Fibroblast of the aortic adventitia (primary cell): ENCODE results near the gene IRF8. TPM values are rescaled to one million over a fixed set of nuclear protein-coding genes. Genes with fewer than 3 reads are reported as not detected.

Experiments
- DNase-seq: peaks from one replicate; pipeline ENCODE4 v3.0.0-alpha.2; 2010; ENCODE audit warnings: low read depth
- H3K4me3 ChIP-seq: 2 replicates; pipeline ENCODE4 v1.5.1; 2011; ENCODE audit warnings: low read depth, mild to moderate bottlenecking, control low read depth, low read length, moderate library complexity
- CTCF ChIP-seq: IDR thresholded peaks from 2 replicates; pipeline ENCODE4 v1.5.1; 2011; ENCODE audit warnings: mild to moderate bottlenecking, low read length, control low read depth, inconsistent platforms; ENCODE audit not compliant: insufficient read depth
- total RNA-seq: library from RNA; depleted of rRNA; stranded (reverse); fragments of >200 nt; gene quantifications from 2 replicates; pipeline ENCODE4 v1.2.3, GENCODE V29; 2012; ENCODE audit warnings: low replicate concordance

IRF8 gene
- total RNA-seq, 1 donor = not detected

DNA sequence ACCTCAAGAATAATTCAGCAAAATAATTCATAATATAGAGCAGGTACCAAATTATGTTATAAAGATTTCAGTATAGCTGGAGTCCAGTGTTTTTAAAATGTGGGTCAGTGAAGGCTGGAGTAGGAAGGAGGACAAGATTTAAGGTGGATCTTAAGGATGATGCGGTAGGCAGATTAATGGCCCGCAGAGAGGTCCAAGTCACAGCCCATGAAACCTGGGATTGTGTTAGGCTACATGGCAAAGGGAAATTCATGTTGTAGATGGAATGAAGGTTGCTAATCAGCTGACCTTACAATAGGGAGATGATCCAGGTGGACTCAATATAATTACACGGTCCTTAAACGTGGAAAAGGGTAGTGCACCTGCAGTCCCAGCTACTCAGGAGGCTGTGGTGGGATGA lies 6.2 kb upstream of the IRF8 start:
- no peak for DNase-seq
- no peak for TF ChIP-seq CTCF
- H3K4me3 ChIP-seq = no peak overlapping the region

GRCh38 chr16:85894266-85894665 lies 4.7 kb upstream of the IRF8 start:
- H3K4me3 ChIP-seq = no peak overlapping the region
- no peak for TF ChIP-seq CTCF
- DNase-seq = no peak

- no peak for TF ChIP-seq CTCF
- no peak for DNase-seq
- no peak overlapping the region for H3K4me3 ChIP-seq
Measured at GRCh38 chr16:85897382-85897781, 1.6 kb upstream of the IRF8 start.

DNA sequence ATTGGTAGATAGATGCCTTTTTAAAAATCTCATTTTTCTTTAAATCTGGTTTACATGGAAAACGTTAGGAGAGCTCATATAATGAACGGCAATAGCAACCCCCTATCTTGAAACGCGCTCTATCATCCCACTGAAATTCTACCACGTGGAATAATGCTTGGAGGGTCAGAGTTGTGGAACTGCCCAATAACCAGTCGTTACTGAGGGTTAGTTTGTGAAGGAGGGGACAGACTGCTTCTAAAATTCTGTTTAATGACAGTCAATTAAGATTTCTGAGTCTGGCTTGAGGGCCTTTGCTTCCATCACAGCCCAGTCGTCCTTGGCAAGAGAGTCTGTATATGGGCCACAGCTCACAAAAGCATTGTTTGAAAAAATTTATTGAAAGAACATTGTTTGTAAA lies 482 bp downstream of the IRF8 start:
- DNase-seq = no peak
- no peak for TF ChIP-seq CTCF
- no peak overlapping the region for H3K4me3 ChIP-seq

- TF ChIP-seq CTCF = no peak
- H3K4me3 ChIP-seq = no peak overlapping the region
- no peak for DNase-seq
Measured at GRCh38 chr16:85900027-85900792, 1.2 kb downstream of the IRF8 start.

- no peak for TF ChIP-seq CTCF
- no peak overlapping the region for H3K4me3 ChIP-seq
- DNase-seq = no peak
Measured at GRCh38 chr16:85901110-85901509, 2.1 kb downstream of the IRF8 start.

GRCh38 chr16:85901773-85902365 lies 2.9 kb downstream of the IRF8 start:
- no peak overlapping the region for H3K4me3 ChIP-seq
- no peak for DNase-seq
- no peak for TF ChIP-seq CTCF
